K562 (cell line): ENCODE results near the gene ABCB9. TPM values are rescaled to one million over a fixed set of nuclear protein-coding genes. Genes with fewer than 3 reads are reported as not detected.

Source experiments
- BHLHE40 ChIP-seq: IDR thresholded peaks from 2 replicates; pipeline ENCODE4 v1.6.1; 2011; ENCODE audit warnings: low read length, improper control_type of control experiment
- CCAR2 ChIP-seq: fragments of 200-400 bp; formaldehyde crosslinking; IDR thresholded peaks from 2 replicates; pipeline ENCODE4 v1.6.1; 2017; ENCODE audit warnings: mild to moderate bottlenecking, low read depth, low read length
- CHD1 ChIP-seq: fragments of 200-600 bp; sonication (generic); IDR thresholded peaks from one replicate; pipeline ENCODE4 v1.6.1; 2012; ENCODE audit warnings: mild to moderate bottlenecking, moderate library complexity, low read length, inconsistent platforms
- CREB5 ChIP-seq: fragments of 250-450 bp; sonication (Bioruptor Pico); IDR thresholded peaks from 2 replicates; pipeline ENCODE4 v1.5.0; 2020; ENCODE audit warnings: mild to moderate bottlenecking
- FOSL1 ChIP-seq: fragments of 200-800 bp; sonication (Bioruptor generic); conservative IDR thresholded peaks from 2 replicates; pipeline ENCODE4 v1.6.1; 2016; ENCODE audit warnings: missing genetic modification characterization, missing compliant biosample characterization
- FOXA1 ChIP-seq: fragments of 450-650 bp; IDR thresholded peaks from 2 replicates; pipeline ENCODE4 v1.6.1; 2016; ENCODE audit warnings: mild to moderate bottlenecking, borderline replicate concordance
- KLF16 ChIP-seq: IDR thresholded peaks from 2 replicates; pipeline ENCODE4 v1.6.1; 2016; ENCODE audit warnings: antibody characterized with exemption
- MLLT1 ChIP-seq, 2 experiments: fragments of 450-650 bp; IDR thresholded peaks; 2 replicates each; pipeline ENCODE4 v1.6.1; 2016
- MYBL2 ChIP-seq, 2 experiments: fragments of 450-650 bp in 1 of 2; sonication (generic) in 1 of 2; formaldehyde crosslinking in 1 of 2; IDR thresholded peaks; 2 replicates each; pipeline versions ENCODE4 v1.6.1 to v1.8.1; 2017 to 2022; ENCODE audit warnings: borderline replicate concordance in 1 of 2, inconsistent platforms in 1 of 2, low read depth in 1 of 2, mild to moderate bottlenecking in 1 of 2, missing genetic modification reagents in 1 of 2, moderate library complexity in 1 of 2
- NCOA4 ChIP-seq: fragments of 450-650 bp; IDR thresholded peaks from 2 replicates; pipeline ENCODE4 v1.6.1; 2018; ENCODE audit warnings: mild to moderate bottlenecking; ENCODE audit not compliant: partially characterized antibody
- REST ChIP-seq, 2 experiments: fragments of 450-650 bp; formaldehyde crosslinking in 1 of 2; IDR thresholded peaks; 2 replicates each; pipeline versions ENCODE4 v1.4.0 to v1.6.1; 2014 to 2020; ENCODE audit warnings: mild to moderate bottlenecking in 2 of 2, borderline replicate concordance in 1 of 2, low read depth in 1 of 2
- ZBTB34 ChIP-seq: fragments of 250-450 bp; sonication (Bioruptor Pico); IDR thresholded peaks from 2 replicates; pipeline ENCODE4 v1.8.0; 2021; ENCODE audit warnings: mild to moderate bottlenecking, moderate library complexity
- ZC3H8 ChIP-seq: fragments of 450-650 bp; IDR thresholded peaks from 2 replicates; pipeline ENCODE4 v1.6.1; 2017
- polyA plus RNA-seq, 8 experiments: library from polyadenylated mRNA; depleted of rRNA in 4 of 8; stranded (reverse) in 5 of 8; unstranded in 3 of 8; fragments of >200 nt; fragmentation: Nextera tagmentation in 2 of 8; fragmentation: Illumina TruSeq in 1 of 8; extraction: Ambion mirVana in 2 of 8; extraction: Trizol in 1 of 8; gene quantifications; 2 replicates each; pipeline versions ENCODE4 v1.2.1 to v1.2.3, GENCODE V29; 2011 to 2014; ENCODE audit warnings: inconsistent platforms in 1 of 8, missing spikeins in 1 of 8
- total RNA-seq, 7 experiments: library from RNA; depleted of rRNA in 6 of 7; stranded (reverse); fragments of >200 nt in 6 of 7; fragmentation: Illumina TruSeq in 2 of 7; extraction: Trizol in 2 of 7; gene quantifications; 2 replicates each; pipeline versions ENCODE4 v1.2.1 to v1.2.3, GENCODE V29; 2011 to 2021; ENCODE audit warnings: low replicate concordance in 1 of 7

Gene ABCB9
- total and polyA plus RNA-seq, 9 of the 15 experiments (the other 6 are each of a cell fraction or from before 2014, with no cell fraction given) = 0.20 to 12.6 (median 6.2) TPM

GRCh38 chr12:122895704-122896636 lies 70.3 kb downstream of the ABCB9 start, which contains the start of gene VPS37B (continued):
- TF ChIP-seq ZBTB34 (CRISPR knock-in tag) (no peak), CHD1 (no peak), KLF16 (no peak), NCOA4 (no peak), CCAR2 (no peak), FOSL1 (peak; percentile 92), BHLHE40 (peak; percentile 84), ZC3H8 (no peak), MYBL2 (IDR thresholded peaks at IDR 0.05; ENCODE audit: low read depth) (no peak), MYBL2 (CRISPR knock-in tag; IDR thresholded peaks at IDR 0.05; ENCODE audit: borderline replicate concordance) (no peak), FOXA1 (no peak), REST (IDR thresholded peaks at IDR 0.05; ENCODE audit: borderline replicate concordance) (peak; percentile 78), REST (CRISPR knock-in tag; IDR thresholded peaks at IDR 0.05; ENCODE audit: low read depth) (no peak), MLLT1 (IDR thresholded peaks at IDR 0.05) (peak; percentile 0 to 62; a peak in 1 of 4 replicates), CREB5 (CRISPR knock-in tag) (no peak)
